Gastroesophageal sphincter (tissue), 3 donors: ENCODE data around the gene SLA2.

Experiments
- CTCF ChIP-seq, 4 experiments: fragments of 200-600 bp in 2 of 4; fragments of 450-650 bp in 2 of 4; sonication (generic) in 1 of 4; IDR thresholded peaks; one replicate each; pipeline ENCODE4 v1.5.1; 2017 to 2019; ENCODE audit warnings: antibody characterized with exemption in 4 of 4, mild to moderate bottlenecking in 2 of 4, moderate library complexity in 2 of 4
- POLR2A ChIP-seq, 2 donors: fragments of 450-650 bp; IDR thresholded peaks; one replicate each; pipeline ENCODE4 v1.6.1; 2017; ENCODE audit warnings: antibody characterized with exemption in 2 of 2, mild to moderate bottlenecking in 2 of 2, moderate library complexity in 1 of 2
- POLR2AphosphoS5 ChIP-seq: sonication (generic); formaldehyde crosslinking; IDR thresholded peaks from one replicate; pipeline ENCODE4 v1.6.1; 2017; ENCODE audit warnings: antibody characterized with exemption

- TF ChIP-seq POLR2A (IDR thresholded peaks at IDR 0.05) = no peak
- no peak for TF ChIP-seq CTCF (IDR thresholded peaks at IDR 0.05)
- TF ChIP-seq POLR2AphosphoS5 = no peak
These were observed 21.1 kb downstream of the SLA2 start for GRCh38 chr20:36624944-36625324.
